NCI-H1417 (cell line): ENCODE data around the gene MACROD1.

Experiments
- DNase-seq, 3 experiments: peaks; one replicate each; lab custom pipeline; 2025; lab: John Stamatoyannopoulos, UW

Gene MACROD1

GRCh38 chr11:64036087-64037026 is 129.6 kb downstream of the MACROD1 start:
- peak in 2 of 3 experiments; percentile 78 to 79 for DNase-seq

GRCh38 chr11:64035576-64035975 is 130.3 kb downstream of the MACROD1 start, which contains the start of gene FLRT1:
FLRT1 (plus strand) TSS chr11:64035931; CDS start chr11:64116268, 80,337 bp downstream.
- peak in 2 of 3 experiments; percentile 60 to 68 for DNase-seq

DNA sequence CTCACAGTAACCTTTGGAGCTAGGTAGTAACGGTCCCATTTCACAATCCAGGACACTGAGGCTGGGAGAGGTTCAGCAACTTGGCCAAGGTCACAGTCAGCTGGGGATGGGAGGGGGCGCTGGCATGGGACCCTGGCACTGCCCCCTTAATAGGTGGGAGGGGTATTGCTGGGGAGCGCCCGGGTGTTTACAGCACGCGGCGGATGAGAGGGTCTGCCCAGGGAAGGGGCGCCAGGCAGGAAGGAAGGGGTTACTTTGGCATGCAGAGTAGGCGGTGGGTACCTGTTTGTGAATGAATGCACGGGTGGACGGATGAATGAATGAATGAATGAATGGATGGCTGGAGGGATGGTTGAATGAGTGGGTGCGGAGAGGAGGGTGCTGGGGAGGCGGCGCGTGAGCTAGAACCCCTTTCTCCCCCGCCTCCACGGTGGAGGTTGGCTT is 130.8 kb downstream of the MACROD1 start:
- no peak for DNase-seq

DNA sequence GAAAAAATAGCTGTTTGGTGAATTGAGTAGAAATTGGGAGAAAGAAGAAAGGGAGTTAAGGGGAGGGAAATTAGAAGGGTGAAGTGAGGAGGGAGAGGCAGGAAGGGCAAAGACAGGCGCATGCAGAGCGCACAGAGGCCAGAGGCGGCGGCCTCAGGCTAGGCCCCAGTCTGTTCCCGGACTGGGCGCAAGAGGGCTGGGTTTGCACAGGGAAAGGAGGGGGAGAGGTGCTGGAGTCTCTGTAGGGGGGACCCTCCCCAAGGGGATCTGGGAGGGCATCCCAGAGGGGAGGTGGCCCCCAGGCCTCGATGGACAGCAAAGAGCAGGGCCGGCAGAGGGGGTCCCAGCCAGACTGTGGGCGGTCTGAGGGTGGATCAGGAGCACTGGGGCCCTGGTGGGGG is 131.5 kb downstream of the MACROD1 start:
- peak in 1 of 3 experiments; percentile 23 for DNase-seq

DNA sequence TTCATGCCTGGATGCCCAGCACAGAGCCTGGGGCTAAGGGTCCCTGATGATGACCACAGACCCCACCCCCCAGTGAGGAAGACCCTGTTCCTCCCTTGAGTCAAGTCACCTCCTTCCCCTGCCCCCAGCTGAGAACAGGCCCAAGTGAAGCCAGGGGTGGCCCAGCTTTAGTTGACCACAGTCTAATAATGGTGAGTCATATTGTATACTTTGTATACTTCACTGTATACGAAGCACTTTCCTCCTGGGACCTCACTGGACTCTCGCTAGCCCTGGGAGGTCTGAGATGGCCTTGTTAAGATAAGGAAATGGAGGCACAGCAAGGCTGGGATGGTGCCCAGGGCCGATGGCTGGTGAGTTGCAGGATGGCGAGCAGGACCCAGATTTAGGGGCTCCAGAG is 133.9 kb downstream of the MACROD1 start:
- no peak for DNase-seq

DNA sequence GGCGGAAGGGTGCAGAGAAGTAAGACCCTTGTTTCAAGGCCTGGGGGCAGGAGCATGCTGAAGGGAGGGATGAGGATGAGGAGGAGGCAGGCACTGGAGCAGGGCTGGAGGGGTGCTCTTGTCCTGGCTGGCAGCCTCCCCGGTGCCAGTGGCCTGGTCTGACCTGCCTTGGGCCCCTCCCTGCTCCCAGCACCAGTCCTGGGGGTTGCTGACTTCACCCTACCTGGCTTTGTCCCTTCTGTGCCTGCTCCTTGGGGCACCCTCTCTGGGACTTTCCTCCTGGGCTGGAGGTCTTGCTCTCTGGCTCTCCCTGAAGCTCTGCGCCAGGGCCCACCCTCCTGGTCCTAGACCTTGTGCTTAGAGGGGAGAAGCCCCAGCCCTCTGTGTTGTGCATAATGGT is 134.9 kb downstream of the MACROD1 start:
- no peak for DNase-seq

DNA sequence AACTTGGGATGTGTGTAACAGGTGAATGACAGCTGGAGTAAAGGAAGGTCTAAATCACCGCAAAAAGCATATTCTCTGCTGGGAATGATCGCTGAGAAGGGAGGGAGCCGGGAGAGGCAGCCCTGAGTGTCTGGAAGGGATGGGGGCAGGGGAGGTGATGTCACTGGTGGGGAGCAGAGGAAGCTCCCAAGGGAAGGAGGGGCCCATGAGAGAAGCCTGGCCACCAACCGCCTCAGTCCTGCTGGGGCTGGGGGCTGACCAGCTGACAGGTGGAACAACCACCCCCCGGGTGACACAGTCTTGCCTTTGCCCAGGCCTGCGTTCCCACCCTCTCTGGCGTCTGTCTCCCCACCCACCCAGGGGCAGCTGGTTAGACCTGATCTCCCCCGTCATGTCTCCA is 136.1 kb downstream of the MACROD1 start:
- peak in 1 of 3 experiments; percentile 14 for DNase-seq

DNA sequence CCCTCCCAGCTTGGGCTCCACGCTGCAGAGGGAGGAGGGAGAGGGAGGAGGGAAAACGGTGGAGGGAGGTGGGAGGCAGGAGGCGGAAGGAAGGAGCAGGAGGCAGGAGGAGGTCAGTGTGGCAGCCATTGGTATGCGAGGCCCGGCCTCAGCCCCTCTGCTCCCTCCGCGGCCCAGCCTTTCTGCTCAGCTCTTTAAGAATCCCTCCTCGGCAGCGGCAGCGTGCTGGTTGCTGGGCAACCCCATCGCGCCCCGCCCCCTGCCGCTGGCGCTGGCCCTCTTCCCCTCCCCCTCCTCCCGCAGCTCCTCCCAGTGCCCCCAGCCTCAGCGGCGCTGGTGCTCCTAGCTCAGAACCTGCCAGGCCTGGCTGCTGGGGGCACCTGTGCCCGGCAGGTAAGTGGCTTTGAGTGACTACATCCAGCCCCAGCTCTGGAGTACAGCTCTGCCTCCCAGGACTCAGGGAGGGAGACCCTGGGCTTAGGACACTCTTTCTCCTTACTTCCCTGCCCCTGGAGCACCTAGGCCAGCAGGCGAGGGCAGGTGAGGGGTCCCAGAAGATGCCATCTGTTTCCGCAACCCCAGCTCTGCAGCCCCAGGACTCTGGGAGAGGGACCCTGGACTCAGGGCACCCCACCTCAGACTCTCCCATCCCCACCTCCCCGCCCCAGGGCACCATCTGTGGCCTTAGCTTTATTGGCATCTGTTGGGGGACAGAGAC is 137.4 kb downstream of the MACROD1 start:
- DNase-seq = peak; percentile 55 to 88 (median 83)

DNA sequence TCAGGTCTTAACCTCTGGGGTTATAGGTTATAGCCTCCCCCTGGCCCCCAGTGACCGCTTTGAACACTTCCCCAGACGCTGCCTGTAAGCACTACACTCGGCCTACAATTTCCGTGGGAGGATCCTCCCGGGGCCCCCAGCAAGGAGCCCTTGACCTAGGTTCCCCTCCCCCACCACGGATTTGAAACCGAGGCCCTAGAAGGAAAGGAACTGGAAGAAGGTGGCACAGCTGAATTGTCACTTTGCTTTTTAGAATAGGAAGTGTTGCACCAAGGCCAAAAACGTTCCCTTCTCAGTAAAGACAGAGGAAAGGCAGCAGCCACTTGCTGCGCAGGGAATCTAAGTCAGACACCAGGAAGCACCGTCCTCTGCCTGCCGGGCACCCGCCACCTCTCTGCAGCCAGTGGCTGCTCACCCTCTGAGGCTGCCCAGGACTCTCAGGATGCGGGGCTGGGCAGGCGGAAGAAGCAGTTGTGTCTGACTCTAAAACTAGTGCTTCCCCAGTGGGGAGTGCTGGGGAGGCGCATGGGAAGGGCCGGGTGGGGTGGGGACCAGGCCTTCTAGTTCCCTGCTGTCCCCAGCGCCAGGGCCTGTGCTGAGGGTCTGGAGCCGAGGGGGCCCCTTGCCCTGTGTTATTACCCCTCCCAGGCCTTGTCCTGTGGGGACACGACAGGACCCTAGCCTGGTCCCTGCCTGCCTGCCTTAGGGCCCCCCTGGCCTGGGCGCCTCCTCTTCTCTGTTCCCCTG is 138.1 kb downstream of the MACROD1 start:
- no peak for DNase-seq

GRCh38 chr11:64026575-64027205 is 139.2 kb downstream of the MACROD1 start:
- no peak for DNase-seq

GRCh38 chr11:64025205-64025604 is 140.7 kb downstream of the MACROD1 start:
- no peak for DNase-seq

DNA sequence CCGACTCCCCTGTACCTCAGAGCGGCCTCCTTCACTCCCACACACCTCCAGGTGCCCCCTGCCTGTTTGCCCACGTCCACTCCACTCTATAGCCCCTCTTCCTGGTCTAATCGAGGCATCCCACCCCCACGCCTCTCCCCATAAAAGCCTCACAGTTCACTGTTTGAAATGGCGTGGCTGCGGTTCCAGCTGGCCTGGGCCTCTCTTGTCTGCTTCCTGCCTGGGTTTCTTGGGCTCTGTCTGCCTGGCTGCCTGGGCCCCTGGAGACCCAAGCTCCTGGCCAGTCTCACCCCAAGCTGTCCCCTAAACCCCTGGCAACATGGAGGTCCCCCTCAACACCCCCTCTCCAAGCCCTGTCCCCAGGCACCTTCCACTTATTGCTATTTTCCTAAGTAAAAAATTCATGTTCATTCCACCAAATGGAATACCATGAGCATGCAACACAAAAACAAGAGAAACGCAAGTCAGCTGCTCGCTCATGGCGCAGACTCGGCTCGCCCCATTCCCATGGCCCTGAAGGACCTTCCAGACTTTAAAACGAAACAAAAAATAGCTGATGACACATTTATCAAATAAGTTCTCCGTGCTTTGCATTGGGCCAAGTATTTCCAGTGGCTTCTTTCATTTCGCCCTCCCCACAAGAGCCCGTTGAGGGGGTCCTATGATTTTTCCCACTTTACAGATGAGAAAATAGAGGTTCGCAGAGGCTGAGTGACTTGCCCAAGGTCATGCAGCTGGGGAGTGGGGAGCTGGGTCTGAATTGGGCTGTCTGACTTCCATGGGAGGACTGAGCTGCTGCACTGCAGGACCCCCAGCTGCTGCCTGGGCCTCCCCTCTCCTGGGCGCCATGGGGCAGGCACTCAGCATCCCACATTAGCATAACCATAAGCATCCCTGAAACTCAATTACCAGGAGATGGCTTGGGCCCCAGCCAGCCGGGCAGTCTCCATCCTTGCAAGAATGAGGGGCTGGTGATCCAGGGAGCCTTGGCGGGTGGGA is 141.9 kb downstream of the MACROD1 start:
- DNase-seq = no peak

DNA sequence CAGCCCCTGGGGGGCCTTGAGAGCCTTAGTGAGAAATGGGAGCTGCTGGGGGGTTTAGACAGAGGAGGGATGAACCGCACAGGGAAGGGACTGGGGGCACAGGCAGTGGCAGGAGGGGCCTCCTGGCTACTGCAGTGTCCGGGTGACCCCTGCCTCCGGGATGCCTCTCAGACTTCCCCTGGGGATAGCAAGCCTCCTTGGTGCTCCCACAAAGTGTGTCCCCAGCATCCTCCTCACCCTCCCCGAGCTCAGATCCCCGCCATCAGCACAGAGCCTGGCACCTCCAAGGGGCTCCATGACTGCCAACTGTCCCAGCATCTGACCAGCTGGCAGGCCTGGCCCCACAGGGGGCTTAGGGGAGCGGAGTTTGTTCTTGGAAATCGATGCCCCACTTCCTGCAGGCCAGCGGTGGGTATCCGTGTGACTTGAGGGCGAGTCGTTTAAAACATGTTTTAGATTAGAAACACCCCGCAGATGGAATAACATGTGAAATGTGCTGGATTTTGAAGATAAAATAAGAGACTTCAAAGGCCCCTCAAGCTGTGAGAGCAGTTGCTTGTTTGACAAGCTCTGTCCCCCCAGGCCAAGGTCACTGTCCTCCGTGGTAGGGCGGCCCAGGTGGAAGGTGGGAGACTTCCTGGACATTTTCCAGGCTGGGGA is 143.7 kb downstream of the MACROD1 start:
- no peak for DNase-seq

- peak in 1 of 3 experiments; percentile 46 for DNase-seq
Measured at GRCh38 chr11:64021757-64022093, 144.2 kb downstream of the MACROD1 start.

GRCh38 chr11:64020976-64021756 is 144.7 kb downstream of the MACROD1 start:
- peak; percentile 30 to 88 (median 76) for DNase-seq

GRCh38 chr11:64019106-64020037 is 146.5 kb downstream of the MACROD1 start:
- DNase-seq = peak in 1 of 3 experiments; percentile 46

GRCh38 chr11:64018310-64018709 is 147.6 kb downstream of the MACROD1 start:
- no peak for DNase-seq

DNA sequence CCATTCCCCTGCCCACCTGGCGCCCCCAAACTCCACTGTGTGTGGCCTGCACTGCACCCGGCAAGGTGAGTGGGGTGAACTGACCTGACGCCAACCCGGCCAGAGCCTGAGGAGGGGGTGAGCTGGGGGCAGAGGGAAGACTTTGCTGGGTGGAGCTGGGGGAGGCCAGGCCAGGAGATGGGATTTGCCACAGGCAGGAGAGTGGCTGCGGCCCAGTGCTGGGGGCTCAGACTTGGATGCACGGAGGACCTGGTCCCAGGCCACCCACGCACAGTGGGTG is 148.0 kb downstream of the MACROD1 start:
- DNase-seq = no peak
